ENCODE data around the gene POPDC2.

Gene POPDC2

GRCh38 chr3:119676771-119677640 lies 16.6 kb upstream of the POPDC2 start, which contains the start of gene COX17 (continued):
- no peak for TF ChIP-seq ZNF423 (tag by site-specific recombination; IDR thresholded peaks at IDR 0.05)
- TF ChIP-seq ZBTB20 (tag by site-specific recombination; IDR thresholded peaks at IDR 0.05), result peak; percentile 43; the same call in 1 of the 2 replicates
- TF ChIP-seq ZBTB8A (tag by site-specific recombination; IDR thresholded peaks at IDR 0.05), result peak; percentile 55
- peak; percentile 78 for TF ChIP-seq SP2 (tag by site-specific recombination; IDR thresholded peaks at IDR 0.05)
- no peak for TF ChIP-seq ZNF202 (tag by site-specific recombination; IDR thresholded peaks at IDR 0.05; ENCODE audit: borderline replicate concordance)
- no peak for TF ChIP-seq ZNF785 (tag by site-specific recombination; IDR thresholded peaks at IDR 0.05)
- no peak for TF ChIP-seq ZNF169 (tag by site-specific recombination; IDR thresholded peaks at IDR 0.05)
- no peak for TF ChIP-seq ZNF529 (tag by site-specific recombination; IDR thresholded peaks at IDR 0.05; ENCODE audit: insufficient replicate concordance)
- no peak for TF ChIP-seq ZNF513 (tag by site-specific recombination; IDR thresholded peaks at IDR 0.05)
- TF ChIP-seq ZNF433 (tag by site-specific recombination; IDR thresholded peaks at IDR 0.05; ENCODE audit: low read depth), result no peak
- no peak for TF ChIP-seq PRDM4 (tag by site-specific recombination; IDR thresholded peaks at IDR 0.05)
- no peak for TF ChIP-seq ZNF26 (tag by site-specific recombination; IDR thresholded peaks at IDR 0.05)
- no peak for TF ChIP-seq TRIM28 (IDR thresholded peaks at IDR 0.05; ENCODE audit: borderline replicate concordance, low read length)
- TF ChIP-seq ZNF24 (tag by site-specific recombination; IDR thresholded peaks at IDR 0.05), result no peak
- peak; percentile 71; the same call in 1 of the 2 replicates for TF ChIP-seq ZNF394 (tag by site-specific recombination; IDR thresholded peaks at IDR 0.05; ENCODE audit: borderline replicate concordance)
- no peak for TF ChIP-seq KLF16 (tag by site-specific recombination; IDR thresholded peaks at IDR 0.05)
- TF ChIP-seq ZNF704 (tag by site-specific recombination; IDR thresholded peaks at IDR 0.05), result no peak
- no peak for TF ChIP-seq REST (tag by site-specific recombination; IDR thresholded peaks at IDR 0.05)
- peak; percentile 67 for TF ChIP-seq ZEB2 (tag by site-specific recombination; IDR thresholded peaks at IDR 0.05)
- TF ChIP-seq ZNF280D (tag by site-specific recombination; IDR thresholded peaks at IDR 0.05), result no peak
- TF ChIP-seq KLF9 (tag by site-specific recombination; IDR thresholded peaks at IDR 0.05; ENCODE audit: low read depth), result no peak
- TF ChIP-seq ZNF596 (tag by site-specific recombination; IDR thresholded peaks at IDR 0.05), result peak; percentile 67; the same call in 1 of the 2 replicates
- no peak for TF ChIP-seq ZNF324 (tag by site-specific recombination; IDR thresholded peaks at IDR 0.05)
- TF ChIP-seq ZFHX2 (tag by site-specific recombination; conservative IDR thresholded peaks at IDR 0.05), result no peak
- TF ChIP-seq ZBTB17 (tag by site-specific recombination; IDR thresholded peaks at IDR 0.05), result peak; percentile 73
- TF ChIP-seq ZFP37 (tag by site-specific recombination; IDR thresholded peaks at IDR 0.05), result no peak
